Dedifferentiated amniotic fluid mesenchymal stem cell (primary cell): ENCODE results near the gene ST7L.
"Not testable (repeated sequence)": the region's sequence is repeated elsewhere in the genome, so short reads cannot be mapped to it uniquely, and the experiment has no call there.

Experiments
- DNase-seq: peaks from one replicate; pipeline ENCODE4 v3.0.0-alpha.2; 2016; ENCODE audit errors: extremely low spot score

Gene ST7L

GRCh38 chr1:112492076-112492475, 126.9 kb downstream of the ST7L start:
- DNase-seq: no peak

- DNase-seq: no peak
These were observed 130.8 kb downstream of the ST7L start for GRCh38 chr1:112488141-112488540.

- not testable (repeated sequence) for DNase-seq
These were observed 131.3 kb downstream of the ST7L start for GRCh38 chr1:112487686-112488085.

GRCh38 chr1:112486063-112486462, 132.9 kb downstream of the ST7L start:
- not testable (repeated sequence) for DNase-seq

- no peak for DNase-seq
These were observed 140.6 kb downstream of the ST7L start for GRCh38 chr1:112478314-112478713.

- DNase-seq: no peak
These were observed 141.4 kb downstream of the ST7L start for GRCh38 chr1:112477550-112477949.
